ENCODE data around the gene CDC40. TPM values are rescaled to one million over a fixed set of nuclear protein-coding genes. Genes with fewer than 3 reads are reported as not detected.

Gene CDC40
- total RNA-seq (2021; ENCODE audit: unreplicated experiment) (37.0 TPM), Bru-seq, nascent RNA (percentile 82 among the genes with signal in this experiment), BruChase-seq, experiment 1, labeled RNA remaining after a 2-hour chase (percentile 75 among the genes with signal in this experiment), BruChase-seq, experiment 2, labeled RNA remaining after a 6-hour chase (percentile 74 among the genes with signal in this experiment)
- 17.9 TPM for polyA plus RNA-seq (2012; ENCODE audit: insufficient read length)
- long read RNA-seq, transcript CDC40-201 (15 exons, 3,848 nt), result major isoform, 23 of 52 reads
- long read RNA-seq, partial matches to known transcripts, result 18 of 52 reads
- long read RNA-seq, other reads (novel, unspliced or antisense), result 10 of 52 reads

DNA sequence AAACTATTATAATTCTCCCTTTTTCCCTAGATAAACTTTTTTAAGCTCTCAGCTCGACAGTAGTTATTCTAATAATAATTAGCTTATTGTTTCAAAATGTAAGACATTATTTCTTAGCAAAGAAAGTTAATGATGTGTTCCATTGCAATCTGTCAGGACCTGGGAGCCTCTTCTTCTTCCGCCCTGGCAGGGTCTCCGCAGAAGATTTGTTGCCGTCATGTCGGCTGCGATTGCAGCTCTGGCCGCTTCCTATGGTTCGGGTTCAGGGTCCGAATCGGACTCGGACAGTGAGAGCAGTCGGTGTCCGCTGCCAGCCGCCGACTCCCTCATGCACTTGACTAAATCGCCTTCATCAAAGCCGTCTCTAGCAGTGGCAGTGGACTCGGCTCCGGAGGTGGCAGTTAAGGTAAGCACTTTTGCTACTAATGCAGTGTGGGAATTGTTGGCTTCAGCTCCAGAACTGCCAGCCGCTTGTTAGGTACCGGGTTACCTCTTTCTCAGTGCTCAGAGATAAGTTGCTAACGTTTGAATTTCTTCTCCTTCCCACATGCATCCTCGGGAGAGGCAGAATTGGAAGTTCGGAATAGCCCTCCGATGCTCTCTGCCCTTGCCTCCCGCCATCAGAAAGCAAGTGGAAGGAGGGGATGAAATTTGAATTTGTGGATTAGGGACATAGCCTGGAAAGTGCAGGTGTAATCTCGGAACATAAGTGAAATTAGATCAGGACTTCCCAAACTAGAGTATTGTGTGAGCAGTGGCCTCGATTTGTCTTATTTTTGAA is at the start of gene CDC40:
TSS of gene CDC40 (plus strand) at position 200 of the 781 bp plus-strand sequence. CDS start at position 218, 18 bp downstream.
- intact Hi-C loops (cut with micrococcal nuclease; ENCODE audit: unreplicated experiment) (no loop called here), in situ Hi-C loops (cut with HindIII; ENCODE audit: low pct_unique_long_range_greater_than_20kb, low sequenced_read_pairs) (no loop called here)
- no peaks in the 10 kb centered on the region for H3K27me3 ChIP-seq (ENCODE audit: control insufficient read depth, insufficient read depth, low read length)
- H3K36me3 ChIP-seq (ENCODE audit: control insufficient read depth, insufficient read depth, low read length), result peaks cover 5% of the 10 kb centered on the region
- ChIA-PET CTCF (no interaction called here), POLR2A (interaction anchor here (0.7 kb wide), 1 partner anchor 172 kb away, joined by 4 read pairs; no protein-coding TSS in a partner anchor)
- TF ChIP-seq TCF7L2 (IDR thresholded peaks at IDR 0.05; ENCODE audit: low read depth, low read length) (no peak), SIN3A (IDR thresholded peaks at IDR 0.05; ENCODE audit: borderline replicate concordance, insufficient read depth, low read depth, low read length) (no peak), POLR2AphosphoS5 (IDR thresholded peaks at IDR 0.05; ENCODE audit: low read depth, low read length) (no peak; the same call in 1 of the 2 replicates)
- TF ChIP-seq, protein P1, sequence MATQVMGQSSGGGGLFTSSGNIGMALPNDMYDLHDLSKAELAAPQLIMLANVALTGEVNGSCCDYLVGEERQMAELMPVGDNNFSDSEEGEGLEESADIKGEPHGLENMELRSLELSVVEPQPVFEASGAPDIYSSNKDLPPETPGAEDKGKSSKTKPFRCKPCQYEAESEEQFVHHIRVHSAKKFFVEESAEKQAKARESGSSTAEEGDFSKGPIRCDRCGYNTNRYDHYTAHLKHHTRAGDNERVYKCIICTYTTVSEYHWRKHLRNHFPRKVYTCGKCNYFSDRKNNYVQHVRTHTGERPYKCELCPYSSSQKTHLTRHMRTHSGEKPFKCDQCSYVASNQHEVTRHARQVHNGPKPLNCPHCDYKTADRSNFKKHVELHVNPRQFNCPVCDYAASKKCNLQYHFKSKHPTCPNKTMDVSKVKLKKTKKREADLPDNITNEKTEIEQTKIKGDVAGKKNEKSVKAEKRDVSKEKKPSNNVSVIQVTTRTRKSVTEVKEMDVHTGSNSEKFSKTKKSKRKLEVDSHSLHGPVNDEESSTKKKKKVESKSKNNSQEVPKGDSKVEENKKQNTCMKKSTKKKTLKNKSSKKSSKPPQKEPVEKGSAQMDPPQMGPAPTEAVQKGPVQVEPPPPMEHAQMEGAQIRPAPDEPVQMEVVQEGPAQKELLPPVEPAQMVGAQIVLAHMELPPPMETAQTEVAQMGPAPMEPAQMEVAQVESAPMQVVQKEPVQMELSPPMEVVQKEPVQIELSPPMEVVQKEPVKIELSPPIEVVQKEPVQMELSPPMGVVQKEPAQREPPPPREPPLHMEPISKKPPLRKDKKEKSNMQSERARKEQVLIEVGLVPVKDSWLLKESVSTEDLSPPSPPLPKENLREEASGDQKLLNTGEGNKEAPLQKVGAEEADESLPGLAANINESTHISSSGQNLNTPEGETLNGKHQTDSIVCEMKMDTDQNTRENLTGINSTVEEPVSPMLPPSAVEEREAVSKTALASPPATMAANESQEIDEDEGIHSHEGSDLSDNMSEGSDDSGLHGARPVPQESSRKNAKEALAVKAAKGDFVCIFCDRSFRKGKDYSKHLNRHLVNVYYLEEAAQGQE (IDR thresholded peaks at IDR 0.05; ENCODE audit: insufficient read depth in 1 of 2, low read depth in 2 of 2, low read length in 1 of 2), result no peak
- TF ChIP-seq, protein P2, sequence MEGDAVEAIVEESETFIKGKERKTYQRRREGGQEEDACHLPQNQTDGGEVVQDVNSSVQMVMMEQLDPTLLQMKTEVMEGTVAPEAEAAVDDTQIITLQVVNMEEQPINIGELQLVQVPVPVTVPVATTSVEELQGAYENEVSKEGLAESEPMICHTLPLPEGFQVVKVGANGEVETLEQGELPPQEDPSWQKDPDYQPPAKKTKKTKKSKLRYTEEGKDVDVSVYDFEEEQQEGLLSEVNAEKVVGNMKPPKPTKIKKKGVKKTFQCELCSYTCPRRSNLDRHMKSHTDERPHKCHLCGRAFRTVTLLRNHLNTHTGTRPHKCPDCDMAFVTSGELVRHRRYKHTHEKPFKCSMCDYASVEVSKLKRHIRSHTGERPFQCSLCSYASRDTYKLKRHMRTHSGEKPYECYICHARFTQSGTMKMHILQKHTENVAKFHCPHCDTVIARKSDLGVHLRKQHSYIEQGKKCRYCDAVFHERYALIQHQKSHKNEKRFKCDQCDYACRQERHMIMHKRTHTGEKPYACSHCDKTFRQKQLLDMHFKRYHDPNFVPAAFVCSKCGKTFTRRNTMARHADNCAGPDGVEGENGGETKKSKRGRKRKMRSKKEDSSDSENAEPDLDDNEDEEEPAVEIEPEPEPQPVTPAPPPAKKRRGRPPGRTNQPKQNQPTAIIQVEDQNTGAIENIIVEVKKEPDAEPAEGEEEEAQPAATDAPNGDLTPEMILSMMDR (IDR thresholded peaks at IDR 0.05), result no peak
- H3K4me1 ChIP-seq (ENCODE audit: control insufficient read depth, insufficient read depth, low read length), result peaks cover 44% of the 10 kb centered on the region
- ATAC-seq (peak; percentile 61), DNase-seq (ENCODE audit: low read depth, low spot score) (no peak)
- peak within 1 kb of the TSS; percentile 91 for H3K27ac ChIP-seq (ENCODE audit: low read length)
- H3K4me3 ChIP-seq (ENCODE audit: low read depth in 2 of 2, low read length in 2 of 2), result peak within 1 kb of the TSS; percentile 80 to 90
- H3K9me3 ChIP-seq (ENCODE audit: control insufficient read depth, insufficient read depth, low read depth, low read length), result no peaks in the 10 kb centered on the region
- BruUV-seq (replicated peaks), result no TSS peak

DNA sequence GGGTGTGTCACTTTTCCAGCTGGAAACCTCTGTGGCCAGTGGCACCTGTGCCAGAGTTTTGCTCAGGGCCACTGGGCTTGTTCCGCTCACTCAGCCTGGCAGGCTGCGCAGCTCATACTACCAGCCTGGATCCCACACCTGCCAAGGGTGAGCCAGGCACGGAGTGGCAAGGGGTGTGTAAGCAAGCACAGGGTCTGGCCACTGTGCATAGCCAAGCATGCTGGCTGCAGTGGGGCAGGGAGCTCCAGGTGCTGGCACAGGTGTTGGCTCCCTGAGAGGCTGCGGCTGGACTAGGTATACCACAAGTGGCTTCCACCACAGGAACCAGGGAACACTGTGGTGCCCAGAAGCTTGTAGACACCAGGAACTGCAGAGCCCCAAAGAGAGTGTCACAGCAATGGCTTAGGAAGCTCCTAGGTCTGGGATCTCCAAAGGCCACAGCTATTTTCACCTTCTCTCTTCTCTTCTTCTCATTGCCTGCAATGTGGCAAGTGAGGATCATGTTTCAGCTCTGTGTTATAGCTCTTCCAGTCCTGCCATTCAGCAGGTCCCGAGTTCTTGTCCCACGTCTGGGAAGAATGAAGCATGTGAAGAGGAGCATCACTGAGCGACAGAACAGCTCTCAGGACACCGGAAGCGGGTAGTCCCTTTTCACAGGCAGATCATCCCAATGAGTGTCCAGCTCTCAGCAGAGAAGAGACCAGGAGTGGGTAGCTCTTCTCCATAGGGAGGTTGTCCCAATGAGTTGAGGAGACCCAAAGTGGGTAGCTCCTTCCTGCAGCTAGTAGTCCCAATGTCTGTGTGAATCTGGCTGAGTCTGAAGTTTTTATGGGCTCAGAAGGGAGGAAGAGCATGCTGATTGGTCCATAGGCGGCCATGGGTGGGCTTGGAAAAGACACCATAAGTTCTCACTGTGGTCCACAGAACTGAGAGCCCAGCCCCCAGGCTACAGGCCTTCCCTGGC is 42.0 kb upstream of the CDC40 start:
- Histone ChIP-seq H3K9me3 (ENCODE audit: control insufficient read depth, insufficient read depth, low read depth, low read length) (peaks cover 7% of the 10 kb centered on the region; the same call in 1 of the 2 replicates), H3K4me3 (ENCODE audit: low read depth in 2 of 2, low read length in 2 of 2) (no peak overlapping the region), H3K27me3 (ENCODE audit: control insufficient read depth, insufficient read depth, low read length) (no peaks in the 10 kb centered on the region), H3K36me3 (ENCODE audit: control insufficient read depth, insufficient read depth, low read length) (no peaks in the 10 kb centered on the region), H3K4me1 (ENCODE audit: control insufficient read depth, insufficient read depth, low read length) (no peaks in the 10 kb centered on the region), H3K27ac (ENCODE audit: low read length) (no peak overlapping the region)
- no peak for ATAC-seq
- BruUV-seq (replicated peaks), result no TSS peak
- TF ChIP-seq, protein P1 (IDR thresholded peaks at IDR 0.05; ENCODE audit: insufficient read depth in 1 of 2, low read depth in 2 of 2, low read length in 1 of 2), result no peak
- TF ChIP-seq, protein P2 (IDR thresholded peaks at IDR 0.05), result no peak
- no peak for TF ChIP-seq SIN3A (IDR thresholded peaks at IDR 0.05; ENCODE audit: borderline replicate concordance, insufficient read depth, low read depth, low read length)
- no peak for TF ChIP-seq TCF7L2 (IDR thresholded peaks at IDR 0.05; ENCODE audit: low read depth, low read length)
- TF ChIP-seq POLR2AphosphoS5 (IDR thresholded peaks at IDR 0.05; ENCODE audit: low read depth, low read length), result no peak
- ChIA-PET POLR2A (no interaction called here), CTCF (no interaction called here)
- DNase-seq (ENCODE audit: low read depth, low spot score), result no peak
- intact Hi-C loops (cut with micrococcal nuclease; ENCODE audit: unreplicated experiment), result no loop called here
- in situ Hi-C loops (cut with HindIII; ENCODE audit: low pct_unique_long_range_greater_than_20kb, low sequenced_read_pairs), result no loop called here
